Skin of body (tissue), 2 donors: ENCODE data around the gene MESP2. TPM values are rescaled to one million over a fixed set of nuclear protein-coding genes. Genes with fewer than 3 reads are reported as not detected.
A peak's percentile ranks its signal among the peaks of the same experiment; 100 is the strongest.

Experiments used
- DNase-seq: peaks from one replicate; lab custom pipeline; 2025; lab: John Stamatoyannopoulos, UW
- total RNA-seq: library from RNA; depleted of rRNA; stranded (reverse); fragments of >200 nt; gene quantifications from one replicate; pipeline ENCODE4 v1.2.3, GENCODE V29; 2014

MESP2 gene, protein sequence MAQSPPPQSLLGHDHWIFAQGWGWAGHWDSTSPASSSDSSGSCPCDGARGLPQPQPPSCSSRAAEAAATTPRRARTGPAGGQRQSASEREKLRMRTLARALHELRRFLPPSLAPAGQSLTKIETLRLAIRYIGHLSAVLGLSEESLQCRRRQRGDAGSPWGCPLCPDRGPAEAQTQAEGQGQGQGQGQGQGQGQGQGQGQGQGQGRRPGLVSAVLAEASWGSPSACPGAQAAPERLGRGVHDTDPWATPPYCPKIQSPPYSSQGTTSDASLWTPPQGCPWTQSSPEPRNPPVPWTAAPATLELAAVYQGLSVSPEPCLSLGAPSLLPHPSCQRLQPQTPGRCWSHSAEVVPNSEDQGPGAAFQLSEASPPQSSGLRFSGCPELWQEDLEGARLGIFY
- total RNA-seq, result 0.30 TPM

DNA sequence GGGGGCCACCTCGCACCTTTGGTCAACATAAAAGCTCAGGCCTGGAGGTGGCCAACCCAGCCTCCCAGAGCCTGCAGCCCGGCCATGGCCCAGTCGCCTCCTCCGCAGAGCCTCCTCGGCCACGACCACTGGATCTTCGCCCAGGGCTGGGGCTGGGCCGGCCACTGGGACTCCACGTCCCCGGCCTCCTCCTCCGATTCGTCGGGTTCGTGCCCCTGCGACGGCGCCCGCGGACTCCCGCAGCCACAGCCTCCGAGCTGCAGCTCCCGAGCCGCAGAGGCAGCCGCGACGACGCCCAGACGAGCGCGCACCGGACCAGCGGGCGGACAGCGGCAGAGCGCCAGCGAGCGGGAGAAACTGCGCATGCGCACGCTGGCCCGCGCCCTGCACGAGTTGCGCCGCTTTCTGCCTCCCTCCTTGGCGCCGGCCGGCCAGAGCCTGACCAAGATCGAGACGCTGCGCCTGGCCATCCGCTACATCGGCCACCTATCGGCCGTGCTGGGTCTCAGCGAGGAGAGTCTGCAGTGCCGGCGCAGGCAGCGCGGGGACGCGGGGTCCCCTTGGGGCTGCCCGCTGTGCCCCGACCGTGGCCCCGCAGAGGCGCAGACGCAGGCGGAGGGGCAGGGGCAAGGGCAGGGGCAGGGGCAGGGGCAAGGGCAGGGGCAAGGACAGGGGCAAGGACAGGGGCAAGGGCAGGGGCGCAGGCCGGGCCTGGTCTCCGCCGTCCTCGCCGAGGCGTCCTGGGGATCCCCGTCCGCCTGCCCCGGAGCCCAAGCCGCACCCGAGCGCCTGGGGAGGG, at the start of gene MESP2:
Gene MESP2 (plus strand): TSS at position 59 of the 799 bp plus-strand sequence. CDS start 26 bp downstream, at position 85.
- peak; percentile 61 for DNase-seq

DNA sequence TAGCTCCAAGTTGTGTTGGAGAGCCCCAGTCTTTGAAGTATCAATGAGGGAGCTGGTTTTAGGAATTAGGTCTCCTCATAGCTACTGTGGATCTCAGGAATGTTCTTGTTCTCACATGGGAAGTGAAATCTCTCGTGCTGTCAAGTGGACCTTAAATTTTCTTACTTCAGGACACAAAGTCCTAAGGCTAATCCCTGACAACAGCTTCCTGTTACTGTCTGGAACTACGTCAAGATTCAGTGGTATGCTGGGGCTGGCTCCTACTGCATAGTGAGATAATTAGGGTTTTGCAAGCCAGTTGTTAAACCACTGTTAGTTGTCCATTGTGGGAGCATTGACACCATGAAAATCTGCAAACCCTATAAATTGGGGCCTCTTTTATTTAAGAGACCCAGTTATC, 47.9 kb upstream of the MESP2 start:
- DNase-seq, result no peak

DNA sequence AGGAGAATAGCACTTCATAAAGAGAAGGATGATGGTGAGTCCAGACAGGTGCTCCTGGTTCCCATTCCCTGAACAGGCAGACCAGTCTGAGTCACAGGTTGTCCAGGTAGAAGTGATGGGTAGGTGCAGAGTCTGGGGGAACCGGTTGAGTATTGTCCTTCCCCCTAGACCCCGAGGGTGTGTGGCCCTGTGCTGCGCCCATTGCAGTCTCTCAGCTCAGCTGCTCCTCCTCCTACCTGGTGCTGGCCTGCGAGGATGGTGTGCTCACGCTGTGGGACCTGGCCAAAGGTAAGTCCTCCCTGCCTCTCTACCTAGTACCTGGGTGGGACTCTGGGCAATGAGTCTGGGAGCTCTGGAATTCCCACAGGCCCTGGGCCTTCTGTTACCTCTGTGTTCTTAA, 44.9 kb upstream of the MESP2 start:
- DNase-seq, result no peak

DNA sequence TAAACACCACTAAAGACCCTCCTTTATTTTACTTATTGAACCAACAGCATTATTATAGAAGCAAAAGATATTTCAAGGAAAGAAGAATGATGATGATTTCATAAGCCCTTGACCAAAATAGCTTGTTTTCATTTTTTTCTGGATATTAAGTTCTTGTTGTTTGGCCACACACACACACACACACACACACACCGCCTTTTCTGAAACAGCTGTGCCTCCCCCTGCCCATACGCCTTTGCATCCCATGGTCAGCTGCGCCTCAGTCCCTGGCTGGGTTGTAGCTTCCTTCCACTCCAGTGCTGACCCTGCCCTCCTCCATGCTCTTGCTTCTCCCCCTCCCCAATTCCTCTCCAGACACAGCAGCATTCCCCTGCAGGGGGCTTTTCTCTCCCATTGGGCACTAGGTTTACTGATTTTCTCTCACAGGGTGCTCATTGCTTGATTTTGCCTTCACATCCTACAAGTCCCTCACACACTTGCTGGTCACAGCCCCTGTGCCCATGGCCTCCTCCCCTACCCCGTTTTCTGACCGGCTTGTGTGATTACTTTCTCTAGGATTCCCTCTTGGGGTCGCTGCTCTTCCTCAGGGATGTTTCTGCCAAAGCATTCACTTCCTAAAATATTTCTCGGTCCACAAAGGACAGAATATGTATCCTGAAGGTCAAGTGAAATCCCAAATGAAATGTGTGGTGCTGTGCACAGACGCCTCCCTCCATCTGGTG, 43.5 kb upstream of the MESP2 start:
- DNase-seq, result no peak

DNA sequence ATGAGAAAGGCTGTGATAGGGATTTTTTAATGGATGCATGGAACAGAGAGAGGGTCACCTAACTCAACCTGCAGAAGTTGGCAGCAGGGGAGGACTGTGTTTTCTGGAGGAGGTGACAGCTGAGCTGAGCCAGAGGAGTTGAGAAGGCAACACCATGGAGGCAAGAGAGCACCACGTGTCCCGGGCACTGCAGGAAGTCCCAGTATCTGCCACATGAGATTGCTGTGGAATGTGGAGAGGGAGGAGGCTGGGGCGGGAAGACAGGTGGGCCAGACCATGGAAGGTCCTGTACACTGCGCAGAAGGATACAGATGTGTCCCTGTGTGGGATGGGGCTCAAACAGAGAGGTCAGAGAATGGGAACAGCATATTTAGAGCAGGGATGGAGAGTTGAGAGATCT, 40.4 kb upstream of the MESP2 start:
- DNase-seq, result no peak

DNA sequence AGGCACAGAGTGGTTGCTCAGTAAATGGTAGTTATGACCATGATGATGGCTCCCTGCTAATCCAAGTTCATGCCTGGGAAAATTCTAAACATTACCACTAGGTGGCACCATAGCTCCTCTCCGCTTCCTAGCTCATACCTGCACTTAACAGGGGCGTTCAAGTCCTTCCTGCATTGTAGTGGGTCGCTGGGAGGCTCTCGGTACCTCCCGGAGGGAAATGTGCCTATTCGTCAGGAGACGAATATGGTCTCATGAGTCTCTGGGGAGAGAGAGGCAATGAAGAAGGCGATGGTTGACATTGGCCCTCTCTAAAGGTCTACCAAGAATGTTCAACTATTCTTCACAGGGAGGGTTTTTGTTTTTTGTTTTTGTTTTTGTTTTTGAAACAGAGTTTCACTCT, 36.0 kb upstream of the MESP2 start:
- peak; percentile 36 for DNase-seq

DNA sequence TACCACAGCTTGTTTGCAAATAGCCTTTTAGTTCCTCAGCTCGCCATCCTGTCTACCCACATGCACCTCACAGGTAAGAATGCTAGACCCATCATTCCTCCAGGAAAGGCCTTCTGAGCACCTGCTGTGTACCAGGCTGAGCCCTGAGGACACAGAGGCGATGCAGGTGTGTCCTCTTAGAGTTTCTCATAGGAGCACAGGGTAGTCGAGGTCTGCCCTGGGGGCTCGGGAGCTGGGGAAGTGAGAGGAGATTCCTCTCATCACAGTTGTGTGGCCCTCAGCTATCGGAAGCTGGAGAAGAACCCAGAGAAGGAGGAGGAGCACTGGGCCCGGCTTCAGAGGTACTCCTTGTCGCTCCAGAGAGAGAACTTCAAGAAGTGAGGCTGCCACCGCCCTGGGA, 33.1 kb upstream of the MESP2 start:
- DNase-seq, result no peak

DNA sequence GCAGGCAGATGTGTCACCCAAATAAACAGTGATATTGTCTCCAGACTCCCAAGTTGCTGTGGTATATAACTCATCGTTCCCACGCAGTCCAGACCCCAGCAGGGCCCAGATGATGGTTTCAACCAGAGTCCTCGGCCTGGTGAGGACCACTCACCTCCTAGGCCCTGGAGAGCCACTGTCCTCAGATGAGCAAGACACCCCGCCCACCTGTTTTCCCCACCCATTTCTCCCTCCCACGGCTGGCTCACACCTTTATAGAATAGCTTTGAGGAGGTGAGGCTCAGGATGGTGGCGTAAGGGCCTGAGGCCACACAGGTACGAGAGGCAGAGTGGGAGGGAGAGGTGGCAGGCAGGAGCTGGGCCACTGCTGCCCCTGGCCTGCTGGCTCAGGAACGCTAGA, 32.5 kb upstream of the MESP2 start:
- DNase-seq, result no peak

DNA sequence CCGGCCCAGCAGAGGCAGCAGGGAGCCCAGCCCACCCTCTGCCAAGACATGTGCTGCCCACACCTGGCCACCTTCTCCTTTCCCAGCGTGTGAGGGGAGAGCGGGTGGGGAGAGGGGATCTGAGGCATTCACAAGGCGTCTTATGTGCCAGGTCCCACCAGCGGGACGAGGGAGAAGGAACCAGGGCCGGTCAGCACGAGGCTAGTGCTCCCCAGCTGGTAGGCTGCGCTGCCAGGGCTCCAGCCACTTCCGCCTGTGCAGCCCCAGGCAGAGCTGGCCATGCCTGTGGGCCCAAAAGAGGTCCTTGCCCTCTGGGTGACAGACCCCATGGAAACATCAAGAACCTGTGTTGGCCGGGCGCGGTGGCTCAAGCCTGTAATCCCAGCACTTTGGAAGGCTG, 31.0 kb upstream of the MESP2 start:
- no peak for DNase-seq

DNA sequence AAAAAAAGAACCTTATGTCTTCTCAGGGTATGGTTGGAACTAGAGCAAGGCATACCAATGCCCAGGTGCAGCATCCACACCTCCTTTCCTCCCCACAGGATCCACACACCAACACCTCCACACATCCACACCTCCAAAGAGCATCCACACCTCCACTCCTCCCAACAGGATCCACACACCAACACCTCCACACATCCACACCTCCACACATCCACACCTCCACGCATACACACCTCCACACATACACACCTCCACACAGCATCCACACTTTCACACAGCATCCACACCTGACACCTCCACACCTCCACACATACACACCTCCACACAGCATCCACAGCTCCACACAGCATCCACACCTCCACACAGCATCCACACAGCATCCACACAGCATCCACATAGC, 30.4 kb upstream of the MESP2 start:
- no peak for DNase-seq

DNA sequence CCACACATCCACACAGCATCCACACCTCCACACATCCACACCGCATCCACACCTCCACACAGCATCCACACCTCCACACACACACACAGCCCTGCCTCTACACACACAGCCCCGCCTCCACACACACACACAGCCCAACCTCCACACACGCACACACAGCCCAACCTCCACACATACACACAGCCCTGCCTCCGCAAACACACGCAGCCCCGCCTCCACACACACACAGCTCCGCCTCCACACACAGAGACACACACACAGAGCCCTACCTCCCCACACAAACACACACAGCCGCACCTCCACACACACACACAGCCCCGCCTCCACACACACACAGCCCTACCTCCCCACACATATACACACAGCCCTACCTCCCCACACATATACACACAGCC, 29.7 kb upstream of the MESP2 start:
- DNase-seq, result no peak

DNA sequence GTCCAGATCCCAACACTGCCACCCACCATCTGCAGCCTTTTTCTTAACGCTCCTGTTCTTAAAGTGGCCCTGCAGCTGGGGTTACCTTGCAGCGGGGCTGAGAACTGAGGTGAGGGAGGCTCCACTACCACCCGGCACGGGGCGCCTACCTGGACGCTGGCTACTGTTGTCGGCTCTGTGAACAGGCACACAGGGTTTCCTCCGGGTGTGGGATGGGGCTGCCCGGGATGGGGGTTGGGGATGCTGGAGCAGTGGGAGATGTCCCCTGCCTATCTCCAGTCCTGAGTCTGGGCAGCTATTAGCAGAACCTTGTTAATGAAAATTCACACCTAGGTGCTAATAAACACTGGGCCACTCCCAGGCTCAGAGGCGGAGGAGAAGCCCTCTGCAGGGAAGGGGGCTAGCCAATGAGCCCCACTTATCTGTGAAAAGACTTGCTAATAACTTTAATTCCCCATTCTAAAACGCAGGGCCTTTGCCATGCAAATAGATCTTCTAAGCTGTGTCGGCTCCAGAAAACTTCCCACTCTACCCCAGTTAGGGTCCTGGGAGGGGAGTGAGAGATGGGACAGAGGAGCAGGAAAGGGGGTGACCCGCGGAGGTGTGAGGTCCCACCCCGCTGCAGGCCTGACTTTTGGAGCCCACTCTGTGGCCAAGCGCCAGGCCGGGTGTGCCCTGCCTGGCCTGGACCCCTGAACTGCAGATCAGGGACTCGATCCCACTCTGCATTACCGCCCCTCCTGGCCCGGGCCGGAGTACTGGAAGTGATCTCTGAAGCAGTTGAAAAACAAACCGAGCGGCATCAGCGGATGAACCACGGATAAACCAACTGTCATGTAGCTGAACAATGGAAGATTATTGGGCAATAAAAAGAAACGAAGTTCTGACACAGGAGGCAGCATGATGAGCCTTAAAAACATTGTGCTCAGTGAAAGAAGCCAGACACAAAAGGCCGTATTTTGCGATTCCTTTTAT, 28.1 kb upstream of the MESP2 start:
- no peak for DNase-seq

DNA sequence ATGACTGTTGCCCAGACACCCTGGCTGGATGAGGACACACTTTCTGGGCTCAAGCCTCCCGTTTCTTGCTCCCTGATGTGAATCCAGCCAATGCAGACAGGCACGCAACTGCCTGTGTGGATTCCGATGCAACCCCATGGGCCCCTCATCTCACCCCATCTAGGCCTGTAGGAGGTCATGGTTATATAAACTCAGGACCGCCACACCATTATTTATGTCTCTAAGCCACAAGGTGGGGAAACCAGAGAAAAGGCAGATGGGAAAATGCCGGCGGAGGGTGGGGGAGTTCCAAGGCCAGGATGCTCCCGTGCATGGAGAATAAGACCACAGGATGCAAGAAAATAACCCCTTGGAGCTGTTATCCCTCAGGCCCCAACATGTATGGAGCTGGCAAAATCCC, 27.1 kb upstream of the MESP2 start:
- no peak for DNase-seq

DNA sequence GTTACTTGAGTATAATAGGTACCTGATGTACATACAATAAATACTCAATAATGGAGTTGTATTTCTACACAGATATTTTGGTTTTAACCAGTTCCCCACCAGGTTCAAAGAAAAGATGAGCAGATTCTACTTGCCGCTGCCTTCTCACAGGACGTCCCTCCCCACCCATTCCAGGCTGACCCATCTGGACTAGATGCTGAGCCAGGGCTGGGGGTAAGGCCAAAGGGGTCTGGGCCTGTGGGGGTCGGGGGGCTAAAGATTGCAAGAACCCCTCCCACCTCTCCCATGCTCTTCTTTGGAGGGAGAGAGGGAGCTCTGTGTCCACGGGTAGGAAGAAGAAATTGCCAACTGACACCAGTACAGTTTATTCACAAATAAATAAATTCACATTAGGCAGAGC, 26.6 kb upstream of the MESP2 start:
- no peak for DNase-seq

DNA sequence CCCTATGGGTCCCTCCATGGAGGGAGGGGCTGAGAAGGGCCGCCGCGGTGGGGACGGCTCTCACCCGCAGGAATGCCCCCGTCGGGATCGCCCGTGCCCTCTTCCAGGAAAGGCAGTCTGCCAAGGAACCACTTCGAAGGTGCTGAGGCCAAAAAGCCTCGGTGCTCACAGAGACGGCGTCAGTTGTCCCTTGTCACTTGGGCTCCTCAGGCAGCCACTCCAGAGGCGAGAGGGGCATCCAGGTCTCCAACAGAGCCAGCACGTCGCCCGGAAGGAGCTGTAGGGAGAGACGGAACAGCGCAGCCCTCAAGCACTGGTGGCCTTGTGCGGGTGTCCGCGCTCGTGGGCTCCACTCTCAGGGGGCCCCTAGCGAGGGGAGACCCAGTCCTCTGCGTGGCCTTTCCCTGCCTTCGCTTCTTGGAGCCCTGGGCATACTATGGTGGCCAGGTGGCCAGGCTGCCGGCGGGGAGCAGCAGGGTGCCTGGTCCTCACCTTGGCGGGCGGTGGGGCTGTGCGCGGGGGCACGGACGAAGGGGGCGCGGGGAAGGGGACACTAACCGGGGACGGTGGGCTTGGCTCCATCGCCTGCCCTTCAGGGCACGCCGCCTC, 26.1 kb upstream of the MESP2 start:
- no peak for DNase-seq

DNA sequence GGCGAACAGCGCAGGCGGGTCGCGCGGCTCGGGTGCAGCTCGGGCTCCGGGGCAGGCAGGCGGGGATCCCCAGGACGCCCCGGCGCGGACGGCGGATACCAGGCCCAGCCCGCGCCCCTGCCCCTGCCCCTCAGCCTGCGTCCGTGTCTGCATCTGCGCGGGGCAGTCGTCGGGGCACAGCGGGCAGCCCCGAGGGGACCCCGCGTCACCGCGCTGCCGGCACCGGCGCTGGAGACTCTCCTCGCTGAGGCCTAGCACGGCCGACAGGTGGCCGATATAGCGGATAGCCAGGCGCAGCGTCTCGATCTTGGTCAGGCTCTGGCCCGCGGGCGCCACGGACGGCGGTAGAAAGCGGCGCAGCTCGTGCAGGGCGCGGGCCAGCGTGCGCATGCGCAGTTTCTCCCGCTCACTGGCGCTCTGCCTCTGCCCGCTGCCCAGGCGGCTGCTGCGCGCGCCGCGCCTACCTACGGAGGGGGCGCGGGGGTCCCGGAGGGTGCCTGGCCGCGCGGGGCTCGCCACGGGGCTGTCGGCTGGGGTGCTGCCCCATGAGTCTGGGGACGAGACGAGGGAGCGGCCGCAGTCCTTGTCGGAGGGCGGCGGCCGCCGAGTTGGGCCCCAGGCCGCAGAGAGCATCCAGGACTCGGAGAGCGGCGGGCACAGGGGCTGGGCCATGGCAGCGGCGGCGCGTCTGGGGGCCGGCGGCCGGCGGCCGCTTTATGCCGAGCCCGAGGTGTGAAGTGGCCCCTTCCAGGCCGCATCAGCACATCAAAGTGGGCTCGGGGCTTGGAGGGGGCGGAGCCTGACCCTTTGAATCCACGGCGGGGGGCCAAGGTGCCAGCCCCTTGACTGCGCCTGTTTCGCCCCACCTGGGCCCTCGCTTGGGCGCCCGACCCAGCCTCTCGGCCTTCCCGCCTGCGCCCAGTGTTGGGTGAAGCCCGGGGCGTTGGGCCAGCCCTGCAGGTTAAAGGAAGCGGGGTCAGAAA, 25.3 kb upstream of the MESP2 start, which contains the start of gene MESP1:
Gene MESP1 (minus strand): TSS at position 690 of the 983 bp plus-strand sequence. CDS start 18 bp downstream, at position 672.
- peak; percentile 82 for DNase-seq

DNA sequence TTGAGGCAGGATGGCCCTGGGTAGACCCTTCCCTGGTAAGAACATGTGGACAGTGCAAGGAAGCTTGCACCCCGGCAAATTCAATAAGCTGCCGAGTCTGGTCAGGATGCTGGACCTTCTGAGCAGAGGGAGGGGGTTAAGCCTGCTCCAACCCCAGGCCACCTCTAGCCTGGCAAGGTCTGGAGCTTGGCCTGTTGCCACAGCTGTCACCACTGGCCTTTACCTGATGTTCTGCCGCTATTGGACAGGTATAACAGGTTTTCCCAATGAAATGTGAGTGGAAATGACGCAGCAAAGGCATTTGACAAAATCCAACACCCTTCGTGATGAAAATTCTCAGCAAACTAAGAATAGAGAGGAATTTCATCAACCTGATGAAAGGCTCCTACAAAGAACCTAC, 24.4 kb upstream of the MESP2 start:
- DNase-seq, result no peak

DNA sequence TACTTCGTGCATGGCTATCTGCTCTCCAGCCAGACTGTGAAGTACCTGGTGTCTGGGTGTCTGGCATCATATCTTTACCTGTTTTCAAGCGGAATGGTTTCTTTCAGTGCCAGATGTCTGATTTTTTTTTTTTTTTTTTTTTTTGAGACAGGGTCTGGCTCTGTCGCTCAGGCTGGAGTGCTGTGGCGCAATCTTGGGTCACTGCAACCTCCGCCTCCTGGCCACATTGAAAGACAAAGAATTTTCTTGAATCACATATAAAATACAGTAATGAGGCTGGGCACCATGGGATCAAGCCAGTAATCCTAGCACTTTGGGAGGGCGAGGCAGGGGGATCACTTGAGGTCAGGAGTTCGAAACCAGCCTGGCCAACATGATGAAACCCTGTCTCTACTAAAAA, 22.3 kb upstream of the MESP2 start:
- DNase-seq, result no peak
